NK-92 treated with Interleukin-12 subunit alpha and Interleukin-12 subunit beta, amount 100 ng/mL, for 24 hours (cell line): ENCODE data around the gene ARMC9.

Experiments used
- DNase-seq: peaks from one replicate; lab custom pipeline; 2025; lab: John Stamatoyannopoulos, UW

The ARMC9 gene

GRCh38 chr2:231422056-231422455 lies 223.6 kb downstream of the ARMC9 start:
- DNase-seq: no peak

GRCh38 chr2:231423176-231423575 lies 224.7 kb downstream of the ARMC9 start:
- no peak for DNase-seq
